B cell (primary cell): ENCODE data around the gene ACACB.

ENCODE experiments used
- EZH2 ChIP-seq: IDR thresholded peaks from 2 replicates; pipeline ENCODE4 v1.6.1; 2012; ENCODE audit warnings: borderline replicate concordance, low read depth, mild to moderate bottlenecking, moderate library complexity, low read length; ENCODE audit not compliant: insufficient read depth, poor library complexity, severe bottlenecking
- TF ChIP-seq, protein P1 (sequence below): fragments of 200-600 bp; IDR thresholded peaks from one replicate; pipeline ENCODE4 v1.8.0; 2022; ENCODE audit warnings: antibody characterized with exemption, mild to moderate bottlenecking

DNA sequence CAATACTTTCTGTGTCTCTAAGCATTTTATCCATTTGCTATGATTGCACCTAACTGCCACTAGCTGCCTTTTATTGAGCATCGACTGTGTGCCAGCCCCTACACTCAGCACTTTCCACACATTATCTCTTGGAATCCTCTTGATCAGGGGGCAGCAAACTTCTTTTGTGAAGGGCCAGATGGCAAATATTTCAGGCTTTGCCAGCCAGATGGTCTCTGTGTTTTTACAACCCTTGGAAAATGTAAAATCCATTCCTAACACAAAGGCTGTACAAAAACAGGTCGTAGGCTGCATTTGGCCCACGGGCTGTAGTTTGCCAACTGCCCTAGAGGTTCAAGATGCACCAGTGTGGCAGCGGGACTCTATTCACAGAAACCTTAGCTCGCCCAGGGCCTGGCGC, 173.2 kb downstream of the ACACB start:
- TF ChIP-seq, protein P1, sequence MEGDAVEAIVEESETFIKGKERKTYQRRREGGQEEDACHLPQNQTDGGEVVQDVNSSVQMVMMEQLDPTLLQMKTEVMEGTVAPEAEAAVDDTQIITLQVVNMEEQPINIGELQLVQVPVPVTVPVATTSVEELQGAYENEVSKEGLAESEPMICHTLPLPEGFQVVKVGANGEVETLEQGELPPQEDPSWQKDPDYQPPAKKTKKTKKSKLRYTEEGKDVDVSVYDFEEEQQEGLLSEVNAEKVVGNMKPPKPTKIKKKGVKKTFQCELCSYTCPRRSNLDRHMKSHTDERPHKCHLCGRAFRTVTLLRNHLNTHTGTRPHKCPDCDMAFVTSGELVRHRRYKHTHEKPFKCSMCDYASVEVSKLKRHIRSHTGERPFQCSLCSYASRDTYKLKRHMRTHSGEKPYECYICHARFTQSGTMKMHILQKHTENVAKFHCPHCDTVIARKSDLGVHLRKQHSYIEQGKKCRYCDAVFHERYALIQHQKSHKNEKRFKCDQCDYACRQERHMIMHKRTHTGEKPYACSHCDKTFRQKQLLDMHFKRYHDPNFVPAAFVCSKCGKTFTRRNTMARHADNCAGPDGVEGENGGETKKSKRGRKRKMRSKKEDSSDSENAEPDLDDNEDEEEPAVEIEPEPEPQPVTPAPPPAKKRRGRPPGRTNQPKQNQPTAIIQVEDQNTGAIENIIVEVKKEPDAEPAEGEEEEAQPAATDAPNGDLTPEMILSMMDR = no peak
- TF ChIP-seq EZH2 = no peak
